GM12864 (cell line): ENCODE results near the gene TOR2A.

Experiments used
- DNase-seq: peaks from one replicate; pipeline ENCODE4 v3.0.0-alpha.2; 2011; ENCODE audit warnings: low read depth
- H3K4me3 ChIP-seq: 2 replicates; pipeline ENCODE4 v1.5.1; 2011; ENCODE audit warnings: mild to moderate bottlenecking, low read depth, low read length, control low read depth
- TF ChIP-seq, protein P1 (sequence below): IDR thresholded peaks from 2 replicates; pipeline ENCODE4 v1.5.1; 2011; ENCODE audit warnings: low read depth, mild to moderate bottlenecking, moderate library complexity, low read length, control low read depth, inconsistent platforms; ENCODE audit errors: missing control alignments

TOR2A gene

DNA sequence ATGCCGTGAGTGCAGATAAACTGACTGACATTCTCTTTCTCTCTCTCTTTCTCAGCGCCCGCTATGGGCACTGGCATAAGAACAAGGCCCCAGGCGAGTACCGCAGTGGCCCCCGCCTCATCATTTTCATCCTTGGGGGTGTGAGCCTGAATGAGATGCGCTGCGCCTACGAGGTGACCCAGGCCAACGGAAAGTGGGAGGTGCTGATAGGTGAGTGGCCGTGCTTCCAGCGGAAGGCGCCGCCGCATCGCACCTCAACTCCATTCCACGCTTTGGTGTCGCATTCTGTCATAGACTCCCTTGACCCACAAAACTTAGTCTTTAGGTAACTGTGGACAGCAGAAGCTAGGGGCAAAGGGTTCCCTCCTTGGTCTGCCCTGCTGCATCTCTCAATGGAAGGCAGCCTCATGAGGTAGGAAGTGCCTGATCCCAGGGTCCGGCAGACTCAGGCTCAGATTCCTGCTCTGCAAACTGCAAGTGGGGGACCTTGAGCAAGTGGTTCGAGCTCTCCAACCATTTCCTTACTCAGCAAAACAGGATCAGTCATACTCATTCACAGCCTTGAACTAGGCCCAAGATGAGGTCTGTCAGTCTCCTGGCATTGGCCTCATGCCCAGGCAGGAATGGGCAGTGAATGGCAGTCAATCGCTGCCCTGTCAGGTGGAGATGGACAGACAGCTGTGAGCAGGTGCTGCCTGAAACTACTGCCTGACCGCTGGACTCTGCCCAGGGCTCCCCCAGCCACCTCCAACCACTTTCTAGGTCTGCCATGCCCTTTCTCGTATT is 52.5 kb downstream of the TOR2A start:
- TF ChIP-seq, protein P1, sequence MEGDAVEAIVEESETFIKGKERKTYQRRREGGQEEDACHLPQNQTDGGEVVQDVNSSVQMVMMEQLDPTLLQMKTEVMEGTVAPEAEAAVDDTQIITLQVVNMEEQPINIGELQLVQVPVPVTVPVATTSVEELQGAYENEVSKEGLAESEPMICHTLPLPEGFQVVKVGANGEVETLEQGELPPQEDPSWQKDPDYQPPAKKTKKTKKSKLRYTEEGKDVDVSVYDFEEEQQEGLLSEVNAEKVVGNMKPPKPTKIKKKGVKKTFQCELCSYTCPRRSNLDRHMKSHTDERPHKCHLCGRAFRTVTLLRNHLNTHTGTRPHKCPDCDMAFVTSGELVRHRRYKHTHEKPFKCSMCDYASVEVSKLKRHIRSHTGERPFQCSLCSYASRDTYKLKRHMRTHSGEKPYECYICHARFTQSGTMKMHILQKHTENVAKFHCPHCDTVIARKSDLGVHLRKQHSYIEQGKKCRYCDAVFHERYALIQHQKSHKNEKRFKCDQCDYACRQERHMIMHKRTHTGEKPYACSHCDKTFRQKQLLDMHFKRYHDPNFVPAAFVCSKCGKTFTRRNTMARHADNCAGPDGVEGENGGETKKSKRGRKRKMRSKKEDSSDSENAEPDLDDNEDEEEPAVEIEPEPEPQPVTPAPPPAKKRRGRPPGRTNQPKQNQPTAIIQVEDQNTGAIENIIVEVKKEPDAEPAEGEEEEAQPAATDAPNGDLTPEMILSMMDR = no peak
- no peak for DNase-seq
- H3K4me3 ChIP-seq = no peak overlapping the region
